ENCODE data around the gene SPEF2.
"Not testable (repeated sequence)": the region's sequence is repeated elsewhere in the genome, so short reads cannot be mapped to it uniquely, and the experiment has no call there.

The SPEF2 gene

DNA sequence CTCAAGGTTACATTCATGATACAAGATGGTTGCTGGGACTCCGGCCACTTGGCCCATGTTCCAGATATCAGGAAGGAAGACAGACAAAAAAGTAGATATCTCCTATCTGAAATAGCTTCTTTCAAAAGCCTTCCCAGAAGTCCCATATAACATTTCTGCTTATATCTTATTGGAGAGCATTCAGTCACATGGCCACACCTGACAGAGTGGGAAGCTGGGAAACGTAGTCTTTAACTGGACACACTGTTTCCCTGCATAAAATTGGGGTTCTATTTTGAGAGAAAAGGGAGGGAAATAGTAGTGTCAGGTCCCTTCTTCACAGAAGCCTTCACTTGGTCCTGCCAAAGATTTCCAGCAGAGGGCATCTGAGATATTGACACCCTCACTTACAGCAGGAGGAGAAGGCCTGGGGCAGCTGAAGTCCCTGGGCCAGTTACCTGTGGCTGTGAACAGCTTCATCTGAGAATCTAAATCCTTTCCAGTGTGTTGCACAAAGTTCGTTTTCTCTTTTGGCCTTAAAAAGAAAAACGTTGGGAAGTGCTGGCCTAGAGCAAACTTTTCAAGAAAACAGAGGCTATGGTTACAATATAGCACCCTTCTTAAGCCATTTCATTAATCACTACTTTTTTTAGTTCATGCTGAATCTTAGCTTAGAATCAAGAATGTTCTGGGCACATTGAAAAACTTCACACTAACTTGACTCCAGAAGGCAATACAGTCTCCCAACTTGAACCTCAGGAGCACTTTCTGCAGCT lies 33.5 kb downstream of the SPEF2 start:
- peak; percentile 33 for DNase-seq (ENCODE audit: low spot score)

DNA sequence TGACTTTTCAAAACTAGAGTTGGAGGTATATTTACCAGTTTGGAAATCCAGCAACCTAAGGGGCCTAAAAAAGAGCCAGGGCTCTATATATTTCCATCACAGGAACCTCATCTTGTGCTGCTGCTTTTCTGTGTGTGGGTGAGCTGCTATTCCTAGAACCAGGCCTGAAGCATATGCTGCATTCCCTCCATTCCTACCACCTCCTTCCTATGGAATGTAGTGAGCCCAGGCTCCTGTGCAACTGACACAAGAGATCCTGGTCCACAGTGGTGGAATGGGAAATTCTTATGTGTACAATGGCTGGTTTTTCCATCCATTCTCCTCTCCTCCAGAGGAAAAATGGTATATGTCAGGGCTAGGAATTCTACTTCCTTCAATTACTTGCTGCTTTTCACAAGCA lies 39.1 kb downstream of the SPEF2 start:
- peak; percentile 21 for DNase-seq (ENCODE audit: low spot score)

DNA sequence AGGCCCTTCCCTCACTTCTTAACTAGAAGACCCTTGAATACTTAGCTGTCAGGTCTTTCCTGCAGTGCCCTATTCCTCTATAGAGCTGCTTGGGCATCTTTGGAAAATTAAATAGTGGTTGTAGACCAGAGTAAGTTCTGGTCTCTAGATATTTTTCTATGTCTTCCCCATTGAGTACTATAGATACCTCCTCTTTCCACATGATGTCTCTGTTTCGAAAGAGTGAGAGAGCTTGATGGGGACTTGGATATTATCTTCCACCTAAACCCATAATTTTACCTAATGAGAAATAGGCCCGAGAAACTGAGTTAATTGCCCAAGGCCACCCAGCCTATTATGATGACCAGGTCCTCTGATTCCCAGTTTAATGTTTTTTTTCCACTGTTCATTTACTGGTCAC lies 40.2 kb downstream of the SPEF2 start:
- DNase-seq (ENCODE audit: low spot score): no peak

DNA sequence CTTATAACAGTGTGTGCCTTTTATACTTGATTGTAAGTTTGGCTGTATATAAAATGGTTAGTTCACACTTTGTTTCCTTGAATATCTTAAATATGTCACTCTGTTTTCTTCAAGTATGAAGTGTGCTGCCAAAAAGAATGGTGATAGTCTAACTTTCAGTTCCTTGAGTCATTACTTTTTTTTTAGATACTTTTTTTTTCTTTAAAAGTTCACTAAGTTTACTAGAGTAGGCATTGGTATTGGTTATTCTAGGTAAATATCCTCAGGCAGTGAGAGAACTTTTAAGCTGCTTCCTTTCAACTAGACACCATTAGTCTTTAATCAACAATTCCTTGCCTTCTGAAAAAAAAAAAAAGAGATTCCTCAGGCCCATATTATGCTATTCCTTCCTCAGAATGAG lies 41.9 kb downstream of the SPEF2 start:
- no peak for DNase-seq (ENCODE audit: low spot score)

DNA sequence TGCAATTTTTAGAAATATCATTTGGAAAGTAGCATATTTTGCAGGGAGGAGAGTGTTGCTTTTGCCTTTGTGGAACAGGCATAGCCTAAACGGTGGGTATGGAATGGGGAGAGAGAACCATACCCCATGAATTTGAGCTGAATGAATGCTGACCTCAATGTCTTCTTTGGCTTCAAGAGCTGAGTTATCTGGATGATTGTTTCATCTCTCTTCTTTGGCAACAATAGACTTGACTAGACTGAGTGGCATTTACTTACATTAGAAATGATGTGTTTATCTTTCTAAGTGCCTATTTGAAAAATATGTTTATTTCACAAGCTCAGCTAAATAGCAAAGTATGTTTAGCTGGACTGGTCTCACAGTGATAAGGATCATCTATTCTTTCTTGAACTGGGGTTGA lies 42.8 kb downstream of the SPEF2 start:
- DNase-seq (ENCODE audit: low spot score): no peak

DNA sequence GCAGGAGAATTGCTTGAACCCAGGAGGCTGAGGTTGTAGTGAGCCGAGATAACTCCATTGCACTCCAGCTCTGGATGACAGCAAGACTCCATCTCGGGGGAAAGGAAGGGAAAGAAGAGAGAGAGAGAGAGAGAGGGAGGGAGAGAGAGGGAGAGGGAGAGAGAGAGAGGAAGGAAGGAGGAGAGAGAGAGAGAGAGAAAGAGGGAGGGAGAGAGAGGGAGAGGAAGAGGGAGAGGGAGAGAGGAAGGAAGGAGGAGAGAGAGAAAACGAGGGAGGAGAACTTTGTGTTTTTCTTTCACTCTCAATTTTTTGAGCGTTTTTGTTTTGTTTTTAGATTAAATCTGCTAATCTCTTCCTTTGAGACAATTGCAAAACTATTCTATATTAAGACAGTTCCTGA lies 46.9 kb downstream of the SPEF2 start:
- DNase-seq (ENCODE audit: low spot score): no peak

DNA sequence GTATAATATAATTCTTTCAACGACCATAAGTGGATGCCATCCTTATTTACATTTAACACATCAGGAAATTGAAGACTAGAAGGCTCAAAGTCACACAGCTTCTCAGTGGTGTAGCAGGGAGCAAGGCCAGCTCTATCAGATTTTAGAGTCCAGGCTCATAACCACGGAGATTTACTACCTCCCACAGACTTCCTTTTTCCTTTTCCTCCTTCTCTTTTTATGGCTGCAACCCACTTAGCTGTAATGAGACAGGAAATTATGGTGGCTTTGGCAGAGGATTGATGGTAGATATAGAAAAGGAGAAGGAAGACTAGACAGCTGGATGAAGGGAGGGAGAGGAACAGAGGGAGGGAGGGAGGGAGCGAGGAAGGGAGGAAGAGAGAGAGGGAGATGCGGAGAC lies 47.4 kb downstream of the SPEF2 start:
- no peak for DNase-seq (ENCODE audit: low spot score)

DNA sequence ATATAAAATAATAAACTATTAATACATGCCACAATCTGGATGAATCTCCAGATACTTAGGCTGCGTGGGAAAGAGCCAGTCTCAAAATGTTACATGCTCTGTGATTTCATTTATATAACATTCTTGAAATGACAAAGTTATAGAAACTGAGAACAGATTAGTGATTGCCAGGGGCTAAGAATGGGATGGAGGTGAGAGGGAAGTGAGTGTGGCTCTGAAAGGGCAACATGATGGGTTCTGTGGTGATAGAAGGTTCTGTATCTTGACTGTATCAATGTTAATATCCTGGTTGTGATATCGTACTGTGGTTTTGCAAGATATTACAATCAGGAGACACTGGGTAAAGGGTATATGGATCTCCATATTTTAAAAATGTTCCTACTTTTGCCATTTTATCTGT lies 50.7 kb downstream of the SPEF2 start:
- DNase-seq (ENCODE audit: low spot score): no peak

DNA sequence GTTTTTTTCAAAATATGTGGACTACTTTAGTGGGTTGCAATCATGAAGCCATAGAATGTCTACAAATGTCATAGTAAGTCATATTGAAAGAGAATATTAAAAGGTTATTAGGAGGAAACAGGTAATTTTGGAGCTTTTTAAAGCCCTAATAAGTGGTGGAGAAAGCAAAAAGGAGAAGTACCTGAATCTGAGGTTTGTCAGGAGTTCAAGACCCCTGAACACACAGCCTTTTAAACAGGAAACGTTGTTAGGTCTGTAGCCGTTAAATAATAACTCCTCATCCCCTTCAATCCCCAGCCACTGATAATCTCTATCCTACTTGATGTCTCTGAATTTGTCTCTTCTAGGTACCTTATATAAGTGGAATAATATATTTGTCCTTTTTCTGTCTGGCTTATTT lies 51.1 kb downstream of the SPEF2 start:
- no peak for DNase-seq (ENCODE audit: low spot score)

DNA sequence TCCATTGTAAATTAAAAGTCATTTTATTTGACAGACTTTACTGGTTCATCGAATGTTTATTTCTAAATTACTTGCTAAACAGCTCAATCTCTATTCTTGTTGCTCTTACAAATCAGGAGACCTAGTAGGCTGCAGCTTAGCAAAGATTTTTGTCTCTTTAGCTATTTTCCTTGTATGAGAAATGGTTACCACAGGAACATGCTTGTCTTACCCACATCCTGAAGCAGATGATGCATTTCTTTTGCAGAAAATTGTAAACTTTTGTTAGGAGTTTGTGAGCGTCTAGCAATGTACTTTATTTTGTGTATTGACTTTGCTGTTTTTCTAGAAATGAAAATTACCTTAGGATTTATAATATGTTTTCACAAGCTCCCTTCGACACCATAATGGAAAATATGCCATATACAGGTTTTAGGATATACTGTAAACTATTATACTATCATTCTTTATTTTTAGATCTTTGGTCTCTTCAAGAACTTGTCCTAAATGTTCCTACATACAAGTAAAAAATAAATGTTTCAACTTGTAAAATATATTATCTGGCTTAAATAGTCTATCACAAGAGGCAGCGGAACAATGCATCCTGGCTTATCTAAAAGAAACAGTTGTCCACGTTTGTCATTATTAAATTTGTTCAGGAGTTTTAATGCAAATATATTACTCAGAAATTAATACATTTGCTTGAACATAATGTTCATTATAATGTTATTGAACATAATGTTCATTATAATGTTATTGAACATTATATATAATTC lies 54.1 kb downstream of the SPEF2 start:
- no peak for DNase-seq (ENCODE audit: low spot score)

DNA sequence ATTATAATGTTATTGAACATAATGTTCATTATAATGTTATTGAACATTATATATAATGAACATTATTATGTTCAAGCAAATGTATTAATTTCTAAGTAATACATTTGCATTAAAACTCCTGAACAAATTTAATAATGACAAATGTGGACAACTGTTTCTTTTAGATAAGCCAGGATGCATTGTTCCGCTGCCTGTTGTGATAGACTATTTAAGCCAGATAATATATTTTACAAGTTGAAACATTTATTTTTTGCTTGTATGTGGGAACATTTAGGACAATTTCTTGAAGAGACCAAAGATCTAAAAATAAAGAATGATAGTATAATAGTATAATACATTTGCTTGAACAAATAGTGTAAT lies 54.6 kb downstream of the SPEF2 start:
- not testable (repeated sequence) for DNase-seq (ENCODE audit: low spot score)

DNA sequence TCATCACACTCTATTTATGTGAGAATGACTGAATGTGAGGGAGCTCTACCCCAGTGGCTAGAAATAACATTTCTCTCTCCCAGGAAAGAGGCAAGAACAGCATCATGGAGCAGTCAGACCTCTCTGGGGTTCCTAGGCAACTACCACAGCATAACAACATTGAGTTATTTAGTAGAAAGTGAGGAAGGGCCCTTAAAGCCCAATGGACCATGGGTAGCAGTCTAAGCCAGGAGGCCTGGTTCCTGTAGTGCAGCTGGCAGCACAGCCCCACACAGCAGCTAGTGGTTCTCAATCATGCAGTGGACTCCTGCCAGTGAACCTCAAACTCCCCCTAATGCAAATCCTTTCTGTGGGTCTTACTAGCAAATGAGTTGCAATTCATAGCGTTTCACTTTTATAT lies 55.3 kb downstream of the SPEF2 start:
- DNase-seq (ENCODE audit: low spot score): no peak

DNA sequence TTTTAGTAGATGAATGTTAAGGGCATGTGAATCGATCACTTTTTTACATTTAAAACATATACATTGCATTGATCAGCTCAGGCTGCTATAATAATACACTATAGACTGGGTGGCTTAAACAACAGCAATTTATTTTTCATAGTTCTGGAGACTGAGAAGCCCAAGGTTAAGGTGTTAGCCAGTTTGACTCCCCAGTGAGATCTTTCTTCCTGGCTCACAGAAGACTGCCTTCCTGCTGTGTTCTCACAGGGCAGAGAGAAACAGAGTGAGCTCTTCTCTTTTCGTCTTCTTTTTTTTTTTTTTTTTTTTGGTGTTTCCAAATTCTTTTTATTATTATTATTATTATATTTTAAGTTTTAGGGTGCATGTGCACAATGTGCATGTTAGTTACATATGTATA lies 56.4 kb downstream of the SPEF2 start:
- no peak for DNase-seq (ENCODE audit: low spot score)

DNA sequence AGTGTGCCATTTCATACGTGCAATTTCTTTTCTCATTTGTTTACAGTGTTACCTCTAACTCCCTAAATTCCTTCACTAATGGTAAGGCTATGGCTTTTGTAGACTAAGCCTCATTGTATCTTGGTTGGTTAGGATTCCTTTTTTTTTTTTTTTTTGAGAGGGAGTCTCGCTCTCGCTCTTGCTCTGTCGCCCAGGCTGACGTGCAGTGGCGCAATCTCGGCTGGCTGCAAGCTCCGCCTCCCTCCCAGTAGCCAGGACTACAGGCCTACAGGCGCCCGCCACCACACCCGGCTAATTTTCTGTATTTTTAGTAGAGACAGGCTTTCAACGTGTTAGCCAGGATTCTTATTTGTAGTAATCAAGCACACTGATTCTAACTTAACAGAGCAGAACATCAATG lies 57.7 kb downstream of the SPEF2 start:
- no peak for DNase-seq (ENCODE audit: low spot score)

DNA sequence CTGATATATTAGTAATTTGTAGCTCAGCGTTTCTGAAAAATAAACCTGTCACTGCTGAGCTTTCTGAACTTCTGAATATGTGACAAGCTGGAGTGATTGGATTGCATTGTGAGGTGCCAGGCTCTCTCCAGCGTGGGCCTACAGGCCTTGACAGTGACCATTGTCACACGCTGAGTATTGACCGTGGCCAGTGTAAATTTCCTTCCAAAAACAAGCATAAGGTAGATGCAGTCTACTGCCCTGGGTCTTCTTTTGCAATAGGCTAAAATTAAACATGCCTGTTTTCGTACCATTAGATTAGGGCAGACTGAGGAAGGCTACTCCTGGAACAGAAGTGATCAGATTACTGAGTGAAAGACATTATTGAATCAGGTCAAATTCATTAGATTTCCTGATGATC lies 60.2 kb downstream of the SPEF2 start:
- DNase-seq (ENCODE audit: low spot score): no peak

DNA sequence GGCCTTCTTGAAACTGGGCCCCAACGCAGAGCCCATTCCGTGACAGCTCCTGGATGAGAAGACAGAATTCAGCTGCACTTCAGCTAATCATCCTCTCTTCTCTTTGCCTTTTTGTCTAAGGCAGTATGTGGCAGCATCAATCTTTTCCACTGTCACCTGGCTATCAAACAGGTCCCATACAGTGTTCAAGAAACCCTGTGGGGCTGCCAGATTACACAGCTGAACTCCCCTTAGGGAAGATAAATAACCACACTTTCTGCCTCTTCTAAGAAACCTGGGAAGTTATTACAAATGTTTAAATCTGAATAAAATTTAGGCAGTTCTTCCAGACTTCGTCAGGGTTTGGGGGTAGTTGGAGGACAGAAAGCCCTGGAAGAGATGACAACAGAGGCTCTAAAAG lies 61.0 kb downstream of the SPEF2 start:
- no peak for DNase-seq (ENCODE audit: low spot score)

DNA sequence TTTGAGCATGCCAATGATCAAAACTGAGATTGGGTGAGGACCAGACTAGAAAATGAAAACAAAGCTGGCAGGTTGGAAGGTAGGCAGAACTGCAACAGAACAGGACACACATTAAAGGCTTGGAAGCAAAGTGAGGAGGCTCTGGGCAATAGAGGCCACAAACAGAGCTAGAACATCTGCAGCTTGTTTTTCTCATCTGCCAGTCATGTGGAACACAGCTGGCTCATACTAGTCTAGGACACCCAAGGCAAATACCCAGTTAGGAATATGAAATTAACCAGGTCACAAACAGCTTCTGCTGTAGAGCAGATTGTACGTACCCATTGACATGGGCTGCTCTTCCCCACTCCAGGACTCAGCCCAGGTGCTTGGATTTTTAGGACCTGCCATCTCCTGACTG lies 61.7 kb downstream of the SPEF2 start:
- DNase-seq (ENCODE audit: low spot score): no peak

DNA sequence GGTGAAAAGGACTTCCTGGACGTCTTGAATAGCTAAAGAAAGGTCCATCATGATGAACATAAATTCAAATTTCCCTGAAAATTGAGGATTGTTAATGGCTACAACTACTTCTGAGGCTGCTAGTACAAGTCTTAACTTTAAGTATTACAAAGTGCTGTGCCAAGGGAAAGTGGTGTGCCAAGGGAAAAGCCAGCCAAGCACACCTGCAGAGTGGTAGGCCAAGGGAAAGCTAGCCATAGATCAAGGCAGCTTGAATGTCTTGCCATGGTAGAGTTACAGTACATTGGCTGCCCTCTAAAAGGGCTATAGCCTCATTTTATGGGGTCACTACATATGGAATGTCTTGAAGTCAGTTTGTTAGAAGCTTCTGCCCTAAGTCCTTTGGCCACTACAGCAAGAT lies 64.2 kb downstream of the SPEF2 start:
- no peak for DNase-seq (ENCODE audit: low spot score)

DNA sequence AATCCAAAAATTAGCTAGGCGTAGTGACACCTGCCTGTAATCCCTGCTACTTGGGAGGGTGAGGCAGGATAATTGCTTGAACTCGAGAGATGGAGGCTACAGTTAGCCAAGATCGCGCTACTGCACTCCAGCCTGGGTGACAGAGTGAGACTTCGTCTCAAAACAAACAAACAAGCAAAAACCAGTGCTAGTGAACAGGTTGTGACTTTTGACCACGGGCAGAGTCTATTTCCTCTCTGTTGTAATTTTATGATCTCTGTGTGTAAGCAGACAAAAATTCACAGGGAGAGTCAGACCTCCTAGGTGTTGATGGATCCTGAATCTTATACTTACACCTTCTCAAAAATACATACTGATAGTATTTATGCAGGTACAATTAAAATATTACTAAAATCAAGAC lies 65.8 kb downstream of the SPEF2 start:
- no peak for DNase-seq (ENCODE audit: low spot score)

DNA sequence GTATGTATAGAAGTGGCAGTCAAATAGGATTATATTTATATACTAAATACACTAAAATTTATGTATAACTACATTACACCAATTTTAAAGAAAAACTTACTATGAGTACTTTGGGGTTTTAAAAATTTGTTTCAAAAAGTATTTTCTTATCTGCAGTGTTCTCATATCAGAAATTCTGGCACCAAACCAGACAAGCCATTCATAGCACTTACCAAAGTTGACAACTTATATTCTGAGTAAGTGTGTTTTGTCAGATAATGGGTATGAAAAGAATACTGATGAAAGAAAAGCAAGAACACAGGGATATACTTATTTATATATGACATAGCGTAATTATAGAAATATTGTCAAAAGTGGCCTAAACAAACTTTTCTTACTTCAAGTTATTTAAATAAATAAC lies 67.5 kb downstream of the SPEF2 start:
- no peak for DNase-seq (ENCODE audit: low spot score)

DNA sequence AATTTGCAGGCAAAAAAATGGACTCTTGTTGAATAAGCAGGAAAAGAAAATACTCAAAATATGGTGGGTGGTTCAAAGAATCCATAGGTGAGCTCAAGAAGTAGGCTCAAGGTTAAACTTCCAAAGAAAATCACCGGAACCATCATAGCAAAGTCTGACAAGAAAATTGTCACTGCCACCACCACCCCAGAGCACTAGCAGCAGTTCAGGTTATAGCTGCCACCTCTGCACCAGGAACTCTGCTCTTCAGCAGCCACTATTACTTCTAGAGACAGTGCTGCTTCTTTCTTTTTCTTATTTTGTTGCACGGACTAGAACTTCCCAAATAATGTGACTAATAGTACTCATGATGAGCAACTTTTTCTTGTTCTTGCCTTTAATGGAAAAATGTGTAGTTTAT lies 70.3 kb downstream of the SPEF2 start:
- DNase-seq (ENCODE audit: low spot score): no peak

DNA sequence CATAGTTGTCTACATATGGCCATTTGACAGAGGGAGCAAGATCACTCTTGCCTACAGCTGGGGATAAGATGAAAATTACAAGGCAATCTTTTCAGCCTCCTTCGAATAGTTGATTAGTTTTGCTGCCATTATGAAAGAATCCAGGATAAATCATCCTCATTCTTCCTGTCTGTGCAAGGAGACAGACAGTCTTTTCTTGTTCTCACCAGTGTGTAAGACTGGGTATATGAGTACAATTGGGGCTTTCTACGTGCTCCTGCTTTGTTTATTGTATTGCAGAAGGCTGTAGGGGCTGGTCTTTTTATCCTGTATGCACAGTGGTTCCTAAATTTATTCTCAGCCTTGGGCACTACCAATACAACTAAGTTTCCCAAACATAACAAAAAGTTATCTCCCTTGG lies 76.8 kb downstream of the SPEF2 start:
- no peak for DNase-seq (ENCODE audit: low spot score)

DNA sequence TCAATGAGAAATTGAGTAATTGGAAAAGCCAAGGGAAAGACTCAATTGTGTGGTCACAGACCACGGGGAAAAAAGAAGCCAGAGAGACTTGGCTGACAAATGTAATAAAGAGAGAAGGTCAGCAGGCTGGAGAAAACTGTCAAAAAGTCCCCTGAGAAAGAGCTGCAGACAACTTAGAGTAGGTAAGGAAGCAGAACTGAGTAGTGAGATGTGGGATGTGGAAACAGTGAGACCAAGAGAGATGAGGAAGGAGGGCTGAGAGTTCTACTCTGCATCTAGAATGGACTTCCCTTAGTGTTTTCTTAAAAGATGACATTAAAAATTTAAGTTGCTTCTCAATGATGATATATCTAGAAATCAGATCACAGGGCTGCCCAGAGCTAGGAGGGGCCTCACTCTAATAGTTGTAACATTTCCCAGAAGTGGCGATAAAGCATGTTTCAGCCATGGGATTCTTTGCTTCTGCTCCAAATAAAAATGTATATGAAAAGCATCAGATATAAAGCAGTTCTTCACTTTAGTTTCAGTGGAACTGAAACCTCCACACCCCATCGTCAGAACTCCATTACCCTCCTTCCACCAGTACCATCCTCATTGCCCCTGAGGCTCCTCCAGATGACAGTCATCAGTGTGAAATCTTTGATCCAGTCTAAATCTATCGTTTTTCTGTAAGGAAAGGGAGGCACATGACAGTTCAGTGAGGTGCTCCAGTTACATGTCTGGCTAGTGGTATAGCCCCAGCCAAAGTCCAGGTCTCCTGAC lies 80.6 kb downstream of the SPEF2 start:
- DNase-seq (ENCODE audit: low spot score): no peak
